A549 (cell line): ENCODE data around the gene ARID5A. TPM values are rescaled to one million over a fixed set of nuclear protein-coding genes. Genes with fewer than 3 reads are reported as not detected.
A peak's percentile ranks its signal among the peaks of the same experiment; 100 is the strongest.

Experiments used
- ATAC-seq, 2 experiments: fragments of 200-7000 bp in 1 of 2; fragments of >200 bp in 1 of 2; cut with Nextera tagmentation in 1 of 2; cut with Tn5 transposase in 1 of 2; 3 replicates each; pipeline versions ENCODE4 v1.8.0 to v1.9.1; 2018 to 2020; ENCODE audit warnings: mild to moderate bottlenecking in 1 of 2, moderate library complexity in 1 of 2
- CTCF ChIA-PET: fragments of 300-600 bp; sonication (Branson Sonifier 250); formaldehyde crosslinking; extraction: SDS; loops from one replicate; lab custom pipeline; 2021; ENCODE audit warnings: antibody characterized with exemption, inconsistent platforms; lab: Yijun Ruan, JAX
- POLR2A ChIA-PET: fragments of 350-600 bp; formaldehyde crosslinking; extraction: SDS; loops from one replicate; lab custom pipeline; 2021; ENCODE audit warnings: antibody characterized with exemption, inconsistent platforms; lab: Yijun Ruan, JAX
- DNase-seq, 2 experiments: peaks; one replicate each; pipeline versions ENCODE4 v3.0.0 to v3.0.0-alpha.2; 2011 to 2016; ENCODE audit warnings: low read depth in 1 of 2, low spot score in 1 of 2
- FAIRE-seq: peaks from 2 replicates; lab custom pipeline; 2011; peaks lifted over from hg19 to GRCh38; lab: Jason Lieb, UNC
- H3K27ac ChIP-seq, 2 experiments: fragments of >200 bp; sonication (Bioruptor Twin); formaldehyde crosslinking; 3 replicates each; pipeline ENCODE4 v1.5.1; 2016 to 2017
- H3K4me1 ChIP-seq: fragments of >200 bp; sonication (Bioruptor Twin); formaldehyde crosslinking; 3 replicates; pipeline ENCODE4 v1.6.1; 2016
- H3K4me2 ChIP-seq: fragments of >200 bp; sonication (Bioruptor Twin); formaldehyde crosslinking; 3 replicates; pipeline ENCODE4 v1.6.1; 2016
- H3K4me3 ChIP-seq: fragments of >200 bp; sonication (Bioruptor Twin); formaldehyde crosslinking; 3 replicates; pipeline ENCODE4 v1.5.1; 2016
- H3K9me3 ChIP-seq: fragments of >200 bp; sonication (Bioruptor Twin); formaldehyde crosslinking; 3 replicates; pipeline ENCODE4 v1.6.1; 2016
- BHLHE40 ChIP-seq: IDR thresholded peaks from 2 replicates; pipeline ENCODE4 v1.6.1; 2012; ENCODE audit warnings: low read depth, low read length, inconsistent platforms
- CEBPB ChIP-seq, 2 experiments: fragments of >200 bp in 1 of 2; sonication (Bioruptor Twin) in 1 of 2; formaldehyde crosslinking in 1 of 2; IDR thresholded peaks; 2 replicates each; pipeline ENCODE4 v1.6.1; 2012 to 2016
- CTCF ChIP-seq: fragments of >200 bp; sonication (Bioruptor Twin); formaldehyde crosslinking; IDR thresholded peaks from 3 replicates; pipeline ENCODE4 v1.5.1; 2016
- FOSB ChIP-seq: fragments of 250-450 bp; sonication (Bioruptor Pico); IDR thresholded peaks from 2 replicates; pipeline ENCODE4 v1.5.0; 2020; ENCODE audit warnings: mild to moderate bottlenecking, moderate library complexity
- HES2 ChIP-seq: fragments of >200 bp; sonication (Bioruptor Twin); formaldehyde crosslinking; IDR thresholded peaks from 2 replicates; pipeline ENCODE4 v1.6.1; 2016
- MAX ChIP-seq: IDR thresholded peaks from 2 replicates; pipeline ENCODE4 v1.6.1; 2012
- POLR2A ChIP-seq: IDR thresholded peaks from 2 replicates; pipeline ENCODE4 v1.6.1; 2012; ENCODE audit warnings: mild to moderate bottlenecking, low read length
- RFX5 ChIP-seq: fragments of 450-650 bp; IDR thresholded peaks from 2 replicates; pipeline ENCODE4 v1.7.1; 2014; ENCODE audit warnings: antibody characterized with exemption, mild to moderate bottlenecking, moderate library complexity
- SREBF2 ChIP-seq: fragments of 450-650 bp; IDR thresholded peaks from 2 replicates; pipeline ENCODE4 v1.6.1; 2014; ENCODE audit warnings: mild to moderate bottlenecking, moderate library complexity
- USF2 ChIP-seq: fragments of 450-650 bp; IDR thresholded peaks from 2 replicates; pipeline ENCODE4 v1.6.1; 2014; ENCODE audit warnings: antibody characterized with exemption
- ZFP36 ChIP-seq: fragments of 450-650 bp; IDR thresholded peaks from 2 replicates; pipeline ENCODE4 v1.6.1; 2014; ENCODE audit warnings: borderline replicate concordance; ENCODE audit not compliant: partially characterized antibody
- WGBS: methylation state at CpG from one replicate; pipeline ENCODE4 v1.1.6; 2017; ENCODE audit errors: missing lambda C conversion rate; 5-methylcytosine and 5-hydroxymethylcytosine counted together
- polyA plus RNA-seq, 4 experiments: library from polyadenylated mRNA; depleted of rRNA in 3 of 4; stranded (reverse); fragments of >200 nt; fragmentation: RNase III in 1 of 4; extraction: RNeasy Plus Mini Kit Qiagen cat#74134 plus additional on column Dnase treatment in 1 of 4; gene quantifications; 2 replicates in 3 of 4; 3 replicates in 1 of 4; pipeline ENCODE4 v1.2.3, GENCODE V29; 2011 to 2017

Gene ARID5A
- polyA plus RNA-seq, 2 of the 4 experiments (the other 2 are of a cell fraction): 1.2 to 4.4 TPM

GRCh38 chr2:96503637-96504243 lies 32.8 kb upstream of the ARID5A start:
- FAIRE-seq: no peak
- 89% methylated on average over 5 of the region's 12 CpGs for WGBS
- ChIA-PET POLR2A (no interaction called here), CTCF (interaction anchor here (0.6 to 14.7 kb wide), 4 partner anchors 18 to 365 kb away, joined by 3 to 447 read pairs (median 5); partner anchors contain the start of gene ASTL)
- H3K4me3 ChIP-seq: no peak overlapping the region
- H3K4me1 ChIP-seq: peaks cover 28% of the 10 kb centered on the region
- TF ChIP-seq ZFP36 (no peak), USF2 (no peak), BHLHE40 (no peak), RFX5 (no peak), MAX (no peak), CTCF (no peak), SREBF2 (no peak)
- H3K27ac ChIP-seq: peak overlapping the region in 1 of 2 experiments; percentile 35; a peak in 2 of 6 replicates
- no peak for ATAC-seq
- no peak for DNase-seq
- H3K4me2 ChIP-seq: no peak overlapping the region
- H3K9me3 ChIP-seq: no peaks in the 10 kb centered on the region

GRCh38 chr2:96505231-96505889 lies 31.2 kb upstream of the ARID5A start, which contains the start of gene NEURL3:
TSS of gene NEURL3 (minus strand) at chr2:96505357. CDS start at chr2:96505286, 71 bp downstream.
- ChIA-PET POLR2A (interaction anchor here (0.9 to 1.0 kb wide), 2 partner anchors 91 to 297 kb away, joined by 3 to 4 read pairs; partner anchors contain the start of gene STARD7), CTCF (interaction anchor here (0.6 to 14.7 kb wide), 11 partner anchors 10 to 483 kb away, joined by 3 to 447 read pairs (median 4); partner anchors contain the start of gene ASTL)
- peak; percentile 39 to 64 for ATAC-seq
- Histone ChIP-seq H3K4me1 (peaks cover 28% of the 10 kb centered on the region), H3K27ac (peak within 1 kb of the TSS; percentile 16 to 76; a peak in 4 of 6 replicates), H3K9me3 (no peaks in the 10 kb centered on the region), H3K4me2 (peak within 1 kb of the TSS; percentile 76), H3K4me3 (no peak within 1 kb of the TSS)
- DNase-seq: peak; percentile 72 to 75
- no peak for FAIRE-seq
- 5% methylated on average over 9 of the region's 9 CpGs for WGBS
- TF ChIP-seq HES2 (no peak), USF2 (peak; percentile 39; the same call in 1 of the 2 replicates), RFX5 (peak; percentile 63; the same call in 1 of the 2 replicates), POLR2A (no peak)

- Histone ChIP-seq H3K4me1 (peaks cover 28% of the 10 kb centered on the region), H3K4me3 (no peak overlapping the region), H3K27ac (peak overlapping the region in 1 of 2 experiments; percentile 76; a peak in 2 of 6 replicates), H3K4me2 (peak overlapping the region; percentile 76), H3K9me3 (no peaks in the 10 kb centered on the region)
- ATAC-seq (no peak), FAIRE-seq (no peak), DNase-seq (no peak)
- POLR2A ChIA-PET: interaction anchor here (0.9 kb wide), 1 partner anchor 298 kb away, joined by 3 read pairs; the partner anchor contains the start of gene STARD7
- TF ChIP-seq FOSB (CRISPR knock-in tag) (no peak), CEBPB (IDR thresholded peaks at IDR 0.05) (peak in 1 of 2 experiments; percentile 11; a peak in 1 of 4 replicates)
- 84% methylated on average over 6 of the region's 8 CpGs for WGBS
- CTCF ChIA-PET: interaction anchor here (0.9 to 14.7 kb wide), 9 partner anchors 9 to 368 kb away, joined by 3 to 447 read pairs (median 4); partner anchors contain the start of gene ASTL
Observed at GRCh38 chr2:96506016-96506906, 30.3 kb upstream of the ARID5A start.
